Cerebellar nuclear complex (tissue), 1 donor: Measurements from ENCODE around the gene NKAIN2.

ENCODE experiments used
- DNase-seq, 2 experiments: peaks; one replicate each; lab custom pipeline; 2025; lab: John Stamatoyannopoulos, UW

NKAIN2 gene

DNA sequence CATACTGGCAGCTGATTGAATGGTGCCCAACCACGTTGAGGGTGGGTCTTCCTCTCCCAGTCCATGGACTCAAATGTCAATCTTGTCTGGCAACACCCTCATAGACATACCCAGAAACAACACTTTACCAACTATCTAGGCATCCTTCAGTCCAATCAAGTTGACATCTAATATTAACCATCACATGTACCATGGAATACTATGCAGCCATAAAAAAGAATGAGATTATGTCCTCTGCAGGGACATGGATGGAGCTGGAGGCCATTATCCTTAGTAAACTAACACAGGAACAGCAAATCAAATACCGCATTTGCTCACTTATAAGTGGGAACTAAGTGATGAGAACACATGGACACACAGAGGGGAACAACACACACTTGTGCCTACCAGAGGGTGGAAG, 951.7 kb downstream of the NKAIN2 start:
- DNase-seq, result no peak

DNA sequence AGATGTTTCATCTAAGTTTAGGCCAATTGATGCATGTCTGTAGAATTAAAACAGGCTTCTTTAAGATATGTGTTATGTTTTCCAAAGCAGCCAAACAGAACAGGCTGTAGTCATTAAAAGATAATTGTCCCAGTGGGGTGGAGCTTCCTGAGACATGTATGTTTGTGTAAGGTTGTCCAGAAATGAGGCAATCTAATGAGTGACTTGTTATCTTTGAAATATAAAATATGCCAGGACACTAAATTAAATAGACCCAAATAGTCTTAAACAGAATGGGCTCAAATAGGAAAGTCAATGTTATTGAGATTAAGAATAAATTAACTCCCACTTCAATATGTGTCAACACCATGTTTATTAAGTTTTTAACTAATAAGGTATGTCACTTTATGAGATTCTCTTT, 953.9 kb downstream of the NKAIN2 start:
- no peak for DNase-seq

GRCh38 chr6:124758663-124759062, 955.0 kb downstream of the NKAIN2 start:
- DNase-seq, result no peak

DNA sequence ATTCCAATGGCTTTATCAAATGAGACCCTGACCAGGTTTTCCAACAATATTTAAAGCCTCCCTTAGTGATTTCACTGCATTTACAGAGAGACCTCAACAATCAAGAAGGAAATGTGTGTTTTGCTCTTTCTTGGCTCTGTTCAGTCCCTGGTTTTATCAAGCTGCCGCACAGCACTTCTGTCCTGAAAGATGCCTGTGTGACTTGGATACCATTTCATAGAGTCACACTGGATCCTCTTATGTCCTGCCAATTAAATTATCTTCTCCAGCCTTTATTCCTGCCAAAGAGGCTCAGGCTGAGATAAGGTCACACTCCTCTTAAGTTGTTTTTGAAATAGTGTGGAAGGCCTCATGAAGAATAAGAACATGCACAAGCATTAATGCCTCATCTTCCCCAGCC, 961.6 kb downstream of the NKAIN2 start:
- DNase-seq, result no peak

GRCh38 chr6:124768224-124768623, 964.6 kb downstream of the NKAIN2 start:
- DNase-seq, result no peak

DNA sequence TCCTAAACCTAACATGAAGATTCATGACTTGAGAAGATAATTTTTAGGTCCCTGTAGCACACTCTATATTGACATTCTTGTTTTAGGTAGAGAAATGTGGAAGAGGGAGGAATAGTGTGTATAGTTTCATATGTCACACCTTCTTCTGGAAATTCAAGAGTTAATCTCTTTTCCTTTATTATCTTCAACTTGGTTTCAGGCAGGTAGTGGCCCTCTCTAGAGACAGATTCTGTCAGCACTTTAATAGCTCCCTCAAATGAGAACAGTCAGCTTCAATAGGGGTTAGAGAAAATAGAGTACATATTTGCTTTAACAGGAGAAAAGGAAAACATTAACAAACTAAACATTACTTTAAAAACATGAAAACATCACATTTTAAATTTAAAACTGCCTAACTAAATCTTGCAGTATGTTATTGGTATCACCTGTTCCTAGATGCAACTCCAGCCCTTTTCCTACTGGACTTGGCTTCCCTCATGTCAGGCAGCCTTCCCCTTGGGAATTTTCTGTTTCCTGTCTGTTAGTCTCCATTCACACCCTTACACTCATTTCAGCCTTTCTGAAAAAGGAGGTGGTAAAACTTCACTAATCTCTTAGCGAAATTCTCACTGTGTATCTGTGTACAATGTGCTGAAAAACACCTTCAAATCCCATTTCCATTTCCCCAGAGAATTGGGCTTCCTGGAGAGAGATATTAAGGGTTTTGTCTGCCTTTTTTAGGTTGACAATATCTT, 966.3 kb downstream of the NKAIN2 start:
- DNase-seq, result no peak

GRCh38 chr6:124770784-124771183, 967.1 kb downstream of the NKAIN2 start:
- no peak for DNase-seq

GRCh38 chr6:124772733-124773319, 969.2 kb downstream of the NKAIN2 start:
- DNase-seq, result no peak

DNA sequence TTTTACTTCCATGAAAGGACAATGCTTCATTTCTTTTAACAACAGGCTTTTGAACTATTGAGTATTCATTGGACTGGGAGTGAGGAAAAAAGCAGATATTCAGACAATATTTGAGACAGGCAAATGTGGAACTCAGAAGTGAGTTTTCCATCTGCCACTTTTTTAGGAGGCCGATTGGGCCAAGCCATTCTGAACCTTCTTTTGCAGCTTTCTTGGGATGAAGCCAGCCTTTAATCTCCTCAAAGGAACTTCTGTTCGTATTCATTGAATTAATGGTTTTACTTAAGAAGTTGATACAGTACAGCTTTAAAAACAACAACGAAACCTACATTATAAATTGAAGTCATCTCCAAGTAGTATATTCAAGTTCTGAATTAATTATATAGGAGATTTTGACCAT, 971.5 kb downstream of the NKAIN2 start:
- no peak for DNase-seq

DNA sequence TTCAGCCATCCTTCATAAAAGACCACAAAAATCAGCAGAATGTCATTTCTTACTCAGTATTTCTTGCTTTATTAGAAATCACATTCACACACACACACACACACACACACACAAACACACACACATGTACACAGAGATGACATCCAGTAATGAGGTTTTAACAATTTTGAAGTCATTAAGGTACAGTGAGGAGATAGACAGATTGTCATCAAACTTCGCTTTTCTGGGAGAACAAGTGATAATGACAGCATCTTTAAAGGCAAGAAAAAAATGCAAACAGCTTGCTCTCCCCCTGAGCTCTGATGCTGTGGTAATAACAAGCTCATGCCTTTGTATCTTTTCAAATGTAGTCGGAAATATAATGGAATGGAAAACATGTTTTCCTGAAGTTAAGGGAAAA, 974.2 kb downstream of the NKAIN2 start:
- no peak for DNase-seq

DNA sequence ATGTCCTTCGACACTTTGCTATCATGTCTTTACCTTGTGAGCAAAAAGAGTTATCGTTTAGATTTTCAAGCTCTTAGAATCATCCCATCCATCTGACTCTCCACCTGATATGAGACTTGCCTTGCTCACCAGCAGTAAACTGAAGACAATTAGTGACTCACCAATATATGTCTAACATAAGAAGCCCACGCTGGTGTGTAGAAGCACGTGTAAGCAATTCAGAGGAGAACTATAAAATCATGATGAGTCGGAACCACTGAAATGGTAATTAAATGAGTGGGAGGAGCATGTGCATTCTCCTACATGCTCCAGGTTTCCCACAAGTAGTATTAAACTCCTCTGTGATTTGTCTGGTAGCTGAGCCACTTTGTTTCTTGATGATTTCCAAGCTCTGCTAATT, 977.0 kb downstream of the NKAIN2 start:
- DNase-seq, result no peak

DNA sequence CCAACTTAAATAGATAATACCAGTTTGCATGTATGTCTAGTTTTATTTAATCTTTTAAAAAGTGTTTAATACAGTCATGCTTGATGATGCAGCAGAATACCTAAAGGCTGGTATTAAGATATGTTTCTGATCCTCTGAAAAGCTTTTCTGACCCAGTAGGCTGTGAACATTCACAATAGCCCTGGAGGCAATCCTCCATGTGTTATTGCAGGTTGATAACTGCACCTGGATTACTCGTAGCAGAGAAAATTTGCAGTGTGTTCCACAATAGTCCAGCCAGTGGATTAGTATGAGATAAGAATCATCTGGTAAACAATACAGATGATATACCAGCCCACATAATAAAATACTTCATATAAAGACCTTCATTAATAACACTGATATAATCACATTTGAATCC, 979.7 kb downstream of the NKAIN2 start:
- no peak for DNase-seq

DNA sequence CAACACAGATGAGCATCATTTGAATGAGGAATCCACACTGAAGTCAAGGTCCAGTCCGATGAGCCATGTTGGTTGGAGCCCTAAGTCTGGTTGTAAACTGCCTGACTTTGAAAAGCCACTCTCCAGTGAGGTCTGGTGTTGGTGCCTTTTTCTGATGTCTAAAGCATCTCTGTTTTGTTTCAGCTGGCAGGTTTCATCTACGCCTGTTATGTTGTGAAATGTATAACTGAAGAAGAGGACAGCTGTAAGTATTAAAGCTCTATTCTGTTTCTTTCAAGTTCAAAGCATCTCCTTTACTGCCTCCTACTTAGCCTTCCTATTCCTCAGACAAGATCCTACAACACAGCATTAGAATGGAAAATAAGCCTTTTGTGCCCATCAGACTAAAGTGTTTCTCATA, 987.5 kb downstream of the NKAIN2 start:
- DNase-seq, result no peak

- no peak for DNase-seq
Measured at GRCh38 chr6:124792386-124792785, 988.7 kb downstream of the NKAIN2 start.

- no peak for DNase-seq
Measured at GRCh38 chr6:124793398-124793797, 989.7 kb downstream of the NKAIN2 start.

GRCh38 chr6:124795643-124796463, 992.2 kb downstream of the NKAIN2 start:
- peak; percentile 15 to 56 for DNase-seq

GRCh38 chr6:124796464-124796970, 992.9 kb downstream of the NKAIN2 start:
- DNase-seq, result peak in 1 of 2 experiments; percentile 65

GRCh38 chr6:124797224-124797623, 993.6 kb downstream of the NKAIN2 start:
- no peak for DNase-seq

DNA sequence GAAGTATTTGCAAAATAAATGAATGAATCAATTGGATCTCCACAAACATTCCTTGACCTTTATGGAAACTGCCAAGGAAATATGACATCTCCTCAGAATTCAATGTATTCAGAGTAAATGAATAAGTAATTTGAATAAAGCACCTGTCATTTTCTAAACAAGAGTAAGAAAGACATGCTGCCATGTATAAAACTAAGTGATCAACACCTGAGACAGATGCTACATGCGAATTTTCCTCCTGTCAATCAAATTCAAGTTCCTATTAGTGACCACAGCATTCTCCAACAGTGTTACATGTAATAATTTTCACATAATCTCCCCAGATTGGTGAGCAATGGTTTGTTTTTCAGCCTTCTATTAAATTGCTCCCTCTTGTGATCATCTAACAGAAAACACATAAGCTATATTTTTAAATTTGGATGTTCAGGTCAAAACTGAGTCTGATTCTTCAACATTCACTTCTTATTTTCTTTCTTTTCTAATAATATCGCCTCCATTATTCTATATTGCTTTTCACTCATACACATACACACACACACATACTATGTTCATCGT, 995.4 kb downstream of the NKAIN2 start:
- DNase-seq, result no peak

GRCh38 chr6:124799638-124800037, 996.0 kb downstream of the NKAIN2 start:
- DNase-seq, result no peak

GRCh38 chr6:124800222-124800621, 996.6 kb downstream of the NKAIN2 start:
- DNase-seq, result no peak

DNA sequence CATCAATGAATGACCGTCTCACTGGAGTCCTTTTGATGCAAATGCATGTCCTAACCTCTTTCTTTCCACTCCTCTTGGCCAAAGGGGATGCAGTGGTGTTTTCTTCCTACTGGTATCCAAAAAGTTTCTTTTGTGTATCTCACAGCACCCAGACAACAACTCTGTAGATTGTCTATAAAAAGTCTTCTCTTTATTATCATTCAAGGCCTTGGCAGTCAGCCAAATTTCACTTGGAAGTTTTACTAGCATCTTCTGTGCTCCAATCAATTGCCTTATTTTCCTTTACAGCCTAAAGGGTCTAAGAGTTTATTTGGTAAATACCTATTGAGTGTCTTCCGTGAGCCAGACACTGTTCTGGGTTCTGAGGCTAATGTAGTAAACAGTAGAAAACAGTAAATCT, 1008.4 kb downstream of the NKAIN2 start:
- no peak for DNase-seq

DNA sequence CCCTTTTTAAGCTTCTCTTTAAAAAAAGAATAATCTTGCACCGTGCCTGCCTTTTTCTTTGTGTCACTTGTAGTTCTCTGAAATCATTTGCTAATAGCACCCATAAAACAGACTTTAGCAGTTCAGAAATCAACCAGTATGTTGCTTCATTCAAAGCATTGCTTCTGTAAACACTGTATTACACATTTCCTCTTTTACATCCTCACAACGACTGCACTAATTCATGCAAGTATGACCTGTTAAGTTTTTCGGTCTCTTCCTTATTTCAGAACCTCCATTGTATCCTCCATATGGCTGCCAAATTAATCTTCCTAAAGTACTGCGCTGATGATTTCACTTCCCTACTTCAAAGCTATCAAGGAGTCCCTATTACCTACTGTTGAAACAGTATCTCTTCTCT, 1015.7 kb downstream of the NKAIN2 start:
- no peak for DNase-seq
